ENCODE measurements around the gene TINCR. TPM values are rescaled to one million over a fixed set of nuclear protein-coding genes. Genes with fewer than 3 reads are reported as not detected.

TINCR gene
- total and polyA plus RNA-seq, 2 donors (not counting 1 experiment from before 2014, with no cell fraction given): 0.42 to 0.54 TPM

DNA sequence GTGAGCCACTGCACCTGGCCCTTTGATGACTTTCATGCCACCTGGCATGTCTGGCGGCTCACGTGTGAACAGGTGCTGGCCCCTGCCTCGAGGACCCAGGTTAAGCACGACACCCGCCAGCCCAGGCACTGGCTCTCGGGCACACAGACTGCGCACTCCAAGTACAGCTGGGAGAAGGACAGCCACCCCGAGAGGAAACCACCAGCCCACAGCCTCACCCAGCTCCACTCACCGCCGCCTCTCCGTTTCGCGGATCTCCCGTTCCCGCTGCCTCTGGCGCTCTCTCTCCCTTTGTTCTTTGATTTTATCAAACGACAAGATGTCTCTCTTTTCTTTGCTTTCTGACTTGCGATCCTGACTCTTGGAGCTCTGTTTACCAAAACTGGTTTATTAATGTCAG, 27.4 kb upstream of the TINCR start:
- Mint-ChIP-seq H3K4me3 (no peak overlapping the region), H3K27me3 (no peaks in the 10 kb centered on the region), H3K9me3 (ENCODE audit: insufficient read depth) (no peaks in the 10 kb centered on the region), H3K27ac (no peak overlapping the region), H3K4me1 (no peaks in the 10 kb centered on the region)
- no peaks in the 10 kb centered on the region for H3K27me3 ChIP-seq (replicated peaks in 1 of 4; ENCODE audit: control extremely low read depth in 1 of 4, control insufficient read depth in 3 of 4, insufficient read depth in 4 of 4, low read length in 3 of 4)
- H3K36me3 ChIP-seq (replicated peaks in 1 of 2; ENCODE audit: control extremely low read depth in 1 of 2, control insufficient read depth in 1 of 2, extremely low read depth in 1 of 2, insufficient read depth in 2 of 2, low read length in 1 of 2): peaks cover 7 to 95% of the 10 kb centered on the region in 2 experiments
- no peaks in the 10 kb centered on the region for H3K9me3 ChIP-seq (ENCODE audit: control extremely low read depth in 1 of 3, control insufficient read depth in 2 of 3, insufficient read depth in 1 of 3, low read length in 2 of 3)
- no peak overlapping the region for H3K27ac ChIP-seq (ENCODE audit: low read length in 2 of 2)
- no peaks in the 10 kb centered on the region for H3K4me1 ChIP-seq (ENCODE audit: control insufficient read depth in 2 of 2, insufficient read depth in 2 of 2, low read length in 2 of 2)
- H4K20me1 ChIP-seq (ENCODE audit: control insufficient read depth, insufficient read depth, low read length, poor library complexity, severe bottlenecking): peaks cover 69% of the 10 kb centered on the region
- ChIA-PET POLR2A (no interaction called here), CTCF (no interaction called here)
- no peak overlapping the region for H2AFZ ChIP-seq (ENCODE audit: insufficient read depth, low read depth, low read length, poor library complexity, severe bottlenecking)
- DNase-seq (no peak), ATAC-seq (ENCODE audit: low read depth) (no peak)
- no peak for TF ChIP-seq EZH2 (IDR thresholded peaks at IDR 0.05; ENCODE audit: borderline replicate concordance, insufficient read depth, low read depth, low read length, poor library complexity, severe bottlenecking)
- TF ChIP-seq, protein P1, sequence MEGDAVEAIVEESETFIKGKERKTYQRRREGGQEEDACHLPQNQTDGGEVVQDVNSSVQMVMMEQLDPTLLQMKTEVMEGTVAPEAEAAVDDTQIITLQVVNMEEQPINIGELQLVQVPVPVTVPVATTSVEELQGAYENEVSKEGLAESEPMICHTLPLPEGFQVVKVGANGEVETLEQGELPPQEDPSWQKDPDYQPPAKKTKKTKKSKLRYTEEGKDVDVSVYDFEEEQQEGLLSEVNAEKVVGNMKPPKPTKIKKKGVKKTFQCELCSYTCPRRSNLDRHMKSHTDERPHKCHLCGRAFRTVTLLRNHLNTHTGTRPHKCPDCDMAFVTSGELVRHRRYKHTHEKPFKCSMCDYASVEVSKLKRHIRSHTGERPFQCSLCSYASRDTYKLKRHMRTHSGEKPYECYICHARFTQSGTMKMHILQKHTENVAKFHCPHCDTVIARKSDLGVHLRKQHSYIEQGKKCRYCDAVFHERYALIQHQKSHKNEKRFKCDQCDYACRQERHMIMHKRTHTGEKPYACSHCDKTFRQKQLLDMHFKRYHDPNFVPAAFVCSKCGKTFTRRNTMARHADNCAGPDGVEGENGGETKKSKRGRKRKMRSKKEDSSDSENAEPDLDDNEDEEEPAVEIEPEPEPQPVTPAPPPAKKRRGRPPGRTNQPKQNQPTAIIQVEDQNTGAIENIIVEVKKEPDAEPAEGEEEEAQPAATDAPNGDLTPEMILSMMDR (IDR thresholded peaks at IDR 0.05): no peak
- WGBS (ENCODE audit: insufficient coverage): 96% methylated on average over 10 of the region's 18 CpGs
- H3K4me2 ChIP-seq (replicated peaks; ENCODE audit: low read depth, low read length, poor library complexity, severe bottlenecking): no peak overlapping the region
- H3K9ac ChIP-seq (ENCODE audit: low read length): no peak overlapping the region
- H3K4me3 ChIP-seq (ENCODE audit: control extremely low read depth in 1 of 5, extremely low read depth in 1 of 5, insufficient read depth in 1 of 5, low read depth in 2 of 5, low read length in 4 of 5): no peak overlapping the region
- intact Hi-C loops (cut with micrococcal nuclease): no loop called here
- peaks cover 30% of the 10 kb centered on the region for H3K79me2 ChIP-seq (ENCODE audit: control insufficient read depth, insufficient read depth, low read length)

DNA sequence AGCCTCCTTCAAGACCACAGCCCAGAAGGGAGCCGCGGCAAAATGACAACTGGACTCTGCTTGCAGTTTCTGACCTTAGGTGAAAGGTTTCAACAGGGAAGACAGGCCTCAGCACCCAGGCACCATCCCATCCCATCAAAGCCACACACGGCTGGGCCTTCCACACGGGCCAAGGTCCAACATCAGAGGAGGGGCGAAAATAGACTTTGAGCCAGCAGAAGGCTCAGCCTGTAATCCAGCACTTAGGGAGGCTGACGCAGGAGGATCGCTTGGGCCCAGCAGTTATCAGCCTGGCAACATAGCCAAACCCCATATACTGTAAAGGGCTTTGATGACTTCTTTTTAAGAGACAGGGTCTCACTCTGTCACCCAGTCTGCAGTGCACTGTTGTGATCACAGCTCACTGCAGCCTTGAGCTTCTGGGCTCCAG, 26.8 kb upstream of the TINCR start:
- Histone ChIP-seq H3K27ac (ENCODE audit: low read length in 2 of 2) (no peak overlapping the region), H3K4me2 (replicated peaks; ENCODE audit: low read depth, low read length, poor library complexity, severe bottlenecking) (no peak overlapping the region), H3K4me3 (ENCODE audit: control extremely low read depth in 1 of 5, extremely low read depth in 1 of 5, insufficient read depth in 1 of 5, low read depth in 2 of 5, low read length in 4 of 5) (no peak overlapping the region), H3K9me3 (ENCODE audit: control extremely low read depth in 1 of 3, control insufficient read depth in 2 of 3, insufficient read depth in 1 of 3, low read length in 2 of 3) (no peaks in the 10 kb centered on the region), H3K36me3 (replicated peaks in 1 of 2; ENCODE audit: control extremely low read depth in 1 of 2, control insufficient read depth in 1 of 2, extremely low read depth in 1 of 2, insufficient read depth in 2 of 2, low read length in 1 of 2) (peaks cover 7 to 95% of the 10 kb centered on the region in 2 experiments), H3K4me1 (ENCODE audit: control insufficient read depth in 2 of 2, insufficient read depth in 2 of 2, low read length in 2 of 2) (no peaks in the 10 kb centered on the region), H3K27me3 (replicated peaks in 1 of 4; ENCODE audit: control extremely low read depth in 1 of 4, control insufficient read depth in 3 of 4, insufficient read depth in 4 of 4, low read length in 3 of 4) (no peaks in the 10 kb centered on the region), H2AFZ (ENCODE audit: insufficient read depth, low read depth, low read length, poor library complexity, severe bottlenecking) (no peak overlapping the region), H3K79me2 (ENCODE audit: control insufficient read depth, insufficient read depth, low read length) (peaks cover 26% of the 10 kb centered on the region), H3K9ac (ENCODE audit: low read length) (no peak overlapping the region), H4K20me1 (ENCODE audit: control insufficient read depth, insufficient read depth, low read length, poor library complexity, severe bottlenecking) (peaks cover 70% of the 10 kb centered on the region)
- Mint-ChIP-seq H3K27me3 (no peaks in the 10 kb centered on the region), H3K4me1 (no peaks in the 10 kb centered on the region), H3K27ac (no peak overlapping the region), H3K4me3 (no peak overlapping the region), H3K9me3 (ENCODE audit: insufficient read depth) (no peaks in the 10 kb centered on the region)
- 95% methylated on average over 5 of the region's 7 CpGs for WGBS (ENCODE audit: insufficient coverage)
- intact Hi-C loops (cut with micrococcal nuclease): no loop called here
- DNase-seq (no peak), ATAC-seq (ENCODE audit: low read depth) (no peak)
- CTCF ChIA-PET: no interaction called here
- TF ChIP-seq EZH2 (IDR thresholded peaks at IDR 0.05; ENCODE audit: borderline replicate concordance, insufficient read depth, low read depth, low read length, poor library complexity, severe bottlenecking): no peak
- TF ChIP-seq, protein P1 (IDR thresholded peaks at IDR 0.05): no peak
- POLR2A ChIA-PET: no interaction called here
